T-helper 1 cell treated with Interleukin-12 subunit alpha and Interleukin-12 subunit beta and Interleukin-4 antibody, amounts not matched to agents 30 ng/mL and 1 ng/mL, for 36 hours (primary cell): ENCODE data around the gene ARMC9. TPM values are rescaled to one million over a fixed set of nuclear protein-coding genes. Genes with fewer than 3 reads are reported as not detected.

Source experiments
- intact Hi-C: fragments of 100-400 bp; cut with micrococcal nuclease; formaldehyde crosslinking; loops from one replicate; pipeline ENCODE4 v1.15.1; 2024
- total RNA-seq: library from RNA; stranded (reverse); gene quantifications from 2 replicates; pipeline ENCODE4 v1.2.3, GENCODE V29; 2022

Gene ARMC9
- total RNA-seq, 1 donor from 2014 or later, result 1.4 TPM

DNA sequence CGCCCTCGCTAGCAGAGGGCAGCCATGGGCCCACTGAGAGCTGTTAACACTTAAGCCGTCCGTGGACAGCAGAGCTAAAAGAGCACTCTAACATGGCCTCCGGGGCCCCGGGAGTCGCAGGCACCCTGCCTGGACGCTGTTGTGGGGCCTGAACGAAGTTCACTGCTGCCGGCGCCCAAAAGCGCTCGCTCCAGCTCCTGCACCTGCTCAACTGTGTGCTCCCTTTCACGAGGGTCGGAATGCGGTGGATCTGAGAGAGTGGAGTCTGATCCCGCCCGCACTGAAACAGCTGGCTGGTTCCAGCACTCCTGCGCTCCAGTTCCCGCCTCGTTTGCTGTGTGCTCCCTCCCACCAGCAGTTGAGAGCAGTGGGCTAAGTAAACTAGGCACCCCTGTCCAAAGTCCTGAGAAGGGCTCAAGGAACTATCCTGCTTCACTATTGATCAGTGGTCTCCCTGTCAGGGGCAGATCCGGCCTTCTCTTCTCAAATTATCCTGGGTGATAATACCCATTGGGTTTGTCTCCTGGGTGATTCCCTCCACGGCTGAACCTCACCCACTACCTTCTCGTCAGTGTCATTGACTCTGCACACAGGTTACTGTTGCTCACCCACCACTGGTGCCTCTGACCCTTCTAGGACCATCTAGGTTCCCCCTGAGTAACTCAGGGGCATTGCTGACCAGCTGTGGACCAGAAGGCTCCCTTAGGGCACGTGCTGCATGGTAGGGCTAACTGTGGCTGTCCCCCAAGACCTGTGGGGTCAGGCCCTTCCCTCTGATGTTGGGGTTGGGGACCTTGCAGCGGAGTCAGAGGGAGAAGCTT is 220.6 kb downstream of the ARMC9 start:
- intact Hi-C loops, result no loop called here

DNA sequence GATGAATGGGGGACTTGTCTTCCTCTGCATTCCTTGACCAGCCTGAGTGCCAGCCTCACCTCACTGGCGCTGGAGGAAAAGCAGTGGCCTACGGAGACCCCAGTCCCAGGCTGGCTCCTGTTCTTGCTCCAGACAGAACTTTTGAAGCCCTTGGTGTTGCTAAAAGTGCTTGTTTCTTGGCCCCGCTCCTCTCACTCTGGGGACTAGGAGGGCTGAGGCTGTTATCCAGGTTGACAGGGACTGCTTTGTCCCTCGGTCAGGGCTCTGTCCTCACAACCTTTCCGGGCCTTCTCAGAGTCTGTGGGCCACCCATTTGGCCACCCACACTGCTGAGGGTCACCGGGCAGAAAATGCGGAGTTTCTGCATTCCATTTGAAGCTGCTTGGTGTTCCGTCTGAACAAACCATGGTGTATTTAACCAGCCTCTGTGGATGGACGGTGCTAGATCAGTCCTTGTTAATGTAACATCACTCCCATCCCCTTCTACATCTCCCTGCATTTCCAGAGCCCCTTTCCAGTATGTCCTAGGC is 222.7 kb downstream of the ARMC9 start:
- intact Hi-C loops, result no loop called here

DNA sequence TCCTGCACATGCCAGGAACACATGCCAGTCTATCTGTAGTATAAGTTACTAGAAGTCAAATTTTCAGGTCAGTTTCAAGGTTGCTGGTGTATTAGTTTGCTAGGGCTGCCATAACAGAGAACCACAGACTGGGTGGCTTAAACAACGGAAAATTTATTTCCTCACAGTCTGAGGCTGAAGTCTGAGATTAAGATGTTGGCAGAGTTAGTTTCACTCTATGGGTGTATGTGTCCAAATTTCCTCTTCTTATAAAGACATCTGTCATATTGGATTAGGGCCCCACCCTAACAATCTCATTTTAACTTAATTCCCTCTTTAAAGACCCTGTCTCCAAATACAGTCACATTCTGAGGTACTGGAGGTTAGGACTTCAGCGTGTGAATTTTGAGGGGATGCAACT is 223.6 kb downstream of the ARMC9 start:
- intact Hi-C loops, result no loop called here

DNA sequence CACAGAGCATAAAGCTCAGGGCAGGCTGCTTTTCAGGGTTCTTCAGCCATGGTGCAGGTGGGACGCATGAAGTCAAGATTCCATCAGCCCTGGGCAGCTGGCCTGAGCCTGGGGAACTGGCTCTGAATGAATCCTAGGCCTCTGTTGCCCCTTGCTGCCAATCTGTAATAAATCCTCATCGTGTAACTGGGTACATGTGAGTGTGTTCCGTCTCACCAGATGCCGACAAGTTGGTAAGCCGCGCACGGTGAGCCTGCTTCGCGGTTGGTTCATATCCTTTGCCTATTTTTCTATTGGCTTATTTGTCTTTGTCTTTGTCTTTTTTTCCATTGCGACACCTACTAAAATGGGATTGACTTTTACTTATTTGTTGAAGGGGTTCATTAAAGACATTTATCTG is 224.7 kb downstream of the ARMC9 start:
- intact Hi-C loops, result no loop called here

Other genes starting within 250 kb of the ARMC9 start
- not detected in 2 replicates for gene SPATA3, start 202.5 kb upstream of the ARMC9 start, total RNA-seq
- gene C2orf72, start 161.1 kb upstream of the ARMC9 start, total RNA-seq, result 0.10 TPM in 1 of 2 replicates, not detected in the other
- 126 and 128 TPM in 2 replicates for gene PSMD1, start 141.8 kb upstream of the ARMC9 start, total RNA-seq
- gene HTR2B, start 73.6 kb upstream of the ARMC9 start, total RNA-seq, result not detected in 2 replicates
- not detected in 2 replicates for gene B3GNT7, start 197.1 kb downstream of the ARMC9 start, total RNA-seq